ENCODE measurements around the gene GCDH. TPM values are rescaled to one million over a fixed set of nuclear protein-coding genes. Genes with fewer than 3 reads are reported as not detected.
"Not testable (repeated sequence)": the region's sequence is repeated elsewhere in the genome, so short reads cannot be mapped to it uniquely, and the experiment has no call there.

The GCDH gene
- total RNA-seq, 1 donor from 2014 or later, result 20.4 TPM

DNA sequence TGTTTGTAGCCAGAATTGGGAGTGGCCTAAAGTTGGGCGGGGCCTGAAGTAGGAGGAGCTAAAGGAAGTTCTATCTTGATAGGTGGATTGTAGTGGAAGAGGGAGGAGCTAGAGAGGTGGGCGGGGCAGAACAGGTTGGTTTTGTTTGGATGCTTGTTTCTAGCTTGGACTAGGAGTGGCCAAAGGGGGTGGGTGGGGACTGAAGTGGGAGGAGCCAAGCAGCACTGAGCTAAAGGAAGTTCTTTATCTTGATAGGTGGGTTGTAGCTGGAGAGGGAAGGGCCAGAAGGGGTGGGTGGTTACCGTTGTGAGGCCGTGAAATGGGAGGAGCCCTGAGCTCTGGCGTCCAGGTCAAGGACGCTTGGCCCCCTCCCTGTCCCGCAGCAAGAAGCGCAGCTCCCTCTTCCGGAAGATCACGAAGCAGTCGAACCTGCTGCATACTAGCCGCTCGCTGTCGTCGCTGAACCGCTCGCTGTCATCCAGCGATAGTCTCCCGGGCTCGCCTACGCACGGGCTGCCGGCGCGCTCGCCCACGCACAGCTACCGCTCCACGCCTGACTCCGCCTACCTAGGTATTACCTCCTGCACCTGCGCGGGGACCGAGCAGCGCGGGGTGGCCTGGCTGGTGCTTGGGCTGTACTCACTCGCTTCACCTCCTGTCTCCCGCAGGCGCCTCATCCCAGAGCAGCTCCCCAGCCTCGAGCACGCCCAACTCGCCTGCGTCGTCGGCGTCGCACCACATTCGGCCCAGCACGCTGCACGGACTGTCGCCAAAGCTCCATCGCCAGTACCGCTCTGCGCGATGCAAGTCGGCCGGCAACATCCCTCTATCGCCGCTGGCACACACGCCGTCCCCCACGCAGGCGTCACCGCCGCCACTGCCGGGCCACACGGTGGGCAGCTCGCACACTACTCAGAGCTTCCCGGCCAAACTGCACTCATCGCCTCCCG, 17.7 kb upstream of the GCDH start:
- DNase-seq, result peak; percentile 14

DNA sequence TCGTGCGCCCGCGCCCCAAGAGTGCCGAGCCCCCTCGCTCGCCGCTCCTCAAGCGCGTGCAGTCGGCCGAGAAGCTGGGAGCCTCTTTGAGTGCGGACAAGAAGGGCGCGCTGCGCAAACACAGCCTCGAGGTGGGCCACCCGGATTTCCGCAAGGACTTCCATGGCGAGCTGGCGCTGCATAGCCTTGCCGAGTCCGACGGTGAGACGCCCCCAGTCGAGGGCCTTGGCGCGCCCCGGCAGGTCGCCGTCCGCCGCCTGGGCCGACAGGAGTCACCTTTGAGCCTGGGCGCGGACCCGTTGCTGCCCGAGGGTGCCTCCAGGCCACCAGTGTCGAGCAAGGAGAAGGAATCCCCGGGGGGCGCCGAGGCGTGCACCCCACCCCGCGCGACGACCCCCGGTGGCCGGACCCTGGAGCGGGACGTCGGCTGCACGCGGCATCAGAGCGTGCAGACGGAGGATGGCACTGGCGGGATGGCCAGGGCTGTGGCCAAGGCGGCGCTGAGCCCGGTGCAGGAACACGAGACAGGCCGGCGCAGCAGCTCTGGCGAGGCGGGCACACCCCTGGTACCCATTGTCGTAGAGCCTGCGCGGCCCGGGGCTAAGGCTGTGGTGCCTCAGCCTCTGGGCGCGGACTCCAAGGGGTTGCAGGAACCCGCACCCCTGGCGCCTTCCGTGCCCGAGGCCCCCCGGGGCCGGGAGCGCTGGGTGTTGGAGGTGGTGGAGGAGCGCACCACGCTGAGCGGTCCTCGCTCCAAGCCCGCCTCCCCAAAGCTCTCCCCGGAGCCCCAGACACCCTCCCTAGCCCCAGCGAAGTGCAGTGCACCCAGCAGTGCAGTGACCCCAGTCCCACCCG, 16.8 kb upstream of the GCDH start:
- no peak for DNase-seq

DNA sequence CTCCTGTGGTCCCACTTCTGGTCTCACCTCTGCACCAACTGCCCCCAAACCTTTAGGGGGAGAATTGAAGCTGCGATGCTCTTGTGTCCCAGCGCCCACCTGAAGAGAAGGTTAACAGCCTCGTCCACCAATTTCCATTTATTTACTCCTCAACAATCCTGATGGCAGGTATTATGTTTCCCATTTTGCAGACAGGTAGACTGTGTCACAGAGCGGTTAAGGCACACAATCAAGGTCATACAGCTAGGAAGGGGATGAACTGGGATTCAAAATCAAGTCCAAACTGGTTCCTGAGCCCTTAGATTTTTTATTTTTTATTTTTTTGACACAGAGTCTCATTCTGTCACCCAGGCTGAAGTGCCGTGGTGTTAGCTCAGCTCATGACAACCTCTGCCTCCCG, 15.9 kb upstream of the GCDH start:
- no peak for DNase-seq

DNA sequence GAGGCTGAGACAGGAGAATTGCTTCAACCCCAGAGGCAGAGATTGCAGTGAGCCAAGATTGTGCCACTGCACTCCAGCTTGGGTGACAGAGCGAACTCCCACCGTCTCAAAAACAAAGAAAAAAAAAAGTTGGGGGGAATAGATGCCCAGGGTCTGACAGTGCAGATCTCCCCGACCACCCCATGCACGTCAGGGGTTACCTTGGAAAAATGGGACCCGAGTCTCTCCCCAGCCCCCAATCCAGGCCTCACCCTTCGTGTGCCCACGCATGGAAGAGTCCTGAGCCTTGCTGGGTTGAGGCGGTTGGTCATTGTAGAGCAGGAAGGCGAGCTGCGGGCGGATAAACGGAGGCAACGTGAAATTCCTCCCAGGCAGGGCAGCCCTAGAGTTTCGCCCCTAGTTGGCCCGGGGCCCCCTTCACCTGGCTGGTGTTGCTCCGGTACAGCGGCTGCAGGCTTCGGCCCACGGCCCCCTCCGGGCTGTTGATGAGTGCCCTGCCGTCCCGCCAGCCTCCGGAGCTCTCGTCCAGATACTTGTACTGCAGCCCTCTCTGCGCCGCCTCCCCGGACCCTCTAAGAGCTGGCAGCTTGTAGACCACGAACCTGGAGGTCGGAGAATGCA, 10.3 kb upstream of the GCDH start:
- no peak for DNase-seq

DNA sequence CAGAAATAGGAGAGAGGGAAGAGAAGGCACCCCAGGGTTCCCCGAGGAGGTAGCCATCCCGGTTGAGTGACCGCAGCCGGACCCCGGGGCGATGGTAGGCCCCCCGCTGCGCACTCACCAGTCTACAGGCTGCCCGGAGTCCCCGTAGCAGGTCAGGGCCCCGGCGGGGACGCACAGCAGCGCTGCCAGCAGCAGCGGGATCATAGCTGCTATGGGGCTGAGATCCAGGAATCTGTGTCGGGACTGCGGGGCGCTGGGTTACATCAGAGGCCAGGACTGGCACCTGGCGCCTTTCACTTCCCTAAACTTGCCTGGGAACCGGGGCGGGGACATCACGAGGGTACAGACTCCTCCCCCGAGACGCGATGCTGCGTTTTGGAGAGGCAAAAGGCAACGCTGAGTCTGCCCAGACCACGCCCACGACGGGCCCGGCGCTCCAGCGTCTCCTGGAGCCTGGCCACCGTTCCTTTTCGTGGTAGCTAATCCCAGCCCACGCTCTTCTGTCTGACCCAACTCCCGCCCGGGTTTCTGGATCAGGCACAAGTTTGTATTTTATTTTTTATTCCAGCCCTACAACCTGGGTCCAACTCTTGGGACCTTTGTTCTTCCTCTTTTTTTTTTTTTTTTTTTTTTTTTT, 9.7 kb upstream of the GCDH start, which contains the start of gene DNASE2:
DNASE2 (minus strand) TSS at position 278 of the 637 bp plus-strand sequence; CDS start at position 204, 74 bp downstream.
- DNase-seq, result peak; percentile 57

DNA sequence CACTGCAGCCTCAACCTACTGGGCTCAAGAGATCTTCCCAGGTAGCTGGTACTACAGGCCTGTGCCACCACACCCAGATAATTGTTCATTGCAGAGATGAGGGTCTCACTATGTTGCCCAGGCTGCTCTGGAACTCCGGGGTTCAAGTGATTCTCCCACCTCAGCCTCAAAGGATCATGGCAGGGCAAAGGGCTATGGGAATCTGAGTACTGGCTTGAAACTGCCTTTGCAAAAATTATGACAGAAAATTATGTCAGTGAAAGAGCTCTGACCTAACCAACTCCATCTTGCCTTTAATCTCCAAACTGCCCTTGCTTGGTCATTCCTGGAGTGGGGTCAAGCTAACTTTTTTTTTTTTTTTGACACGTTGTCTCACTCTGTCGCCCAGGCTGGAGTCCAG, 8.4 kb upstream of the GCDH start:
- no peak for DNase-seq

DNA sequence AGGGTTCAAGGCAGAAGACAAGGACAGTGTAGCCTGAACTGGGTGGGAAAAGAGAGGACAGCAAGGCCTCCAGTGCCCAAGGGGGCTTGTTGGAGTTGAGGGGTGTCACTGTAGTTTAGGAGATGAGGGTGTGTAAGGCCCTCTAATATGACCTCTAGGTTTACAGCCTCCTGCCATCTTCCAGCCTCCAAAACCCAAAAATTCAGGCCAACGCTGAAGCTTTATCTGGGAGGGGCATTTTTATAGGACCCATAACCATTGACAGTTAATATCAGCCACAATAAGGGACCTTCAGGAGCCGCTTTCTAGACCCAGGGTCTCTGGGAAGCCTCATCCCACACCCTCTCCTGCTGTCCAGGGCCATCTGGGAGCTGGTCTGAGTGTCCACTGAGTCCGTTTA, 6.8 kb upstream of the GCDH start:
- DNase-seq, result no peak

DNA sequence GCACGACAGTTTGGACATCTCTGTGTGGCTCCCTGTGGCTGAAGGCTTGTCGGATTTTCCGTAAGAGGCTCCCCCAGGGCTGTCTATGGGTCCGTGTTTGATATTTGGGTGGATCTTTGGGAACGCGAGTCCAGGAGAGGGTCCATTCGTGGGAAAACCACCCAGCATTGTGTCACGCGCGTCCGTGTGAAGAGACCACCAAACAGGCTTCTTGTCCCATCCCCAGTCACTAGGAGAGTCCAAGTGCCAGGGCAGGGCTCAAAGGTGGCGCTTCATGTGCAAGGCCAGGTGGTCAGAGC, 6.4 kb upstream of the GCDH start:
- no peak for DNase-seq

DNA sequence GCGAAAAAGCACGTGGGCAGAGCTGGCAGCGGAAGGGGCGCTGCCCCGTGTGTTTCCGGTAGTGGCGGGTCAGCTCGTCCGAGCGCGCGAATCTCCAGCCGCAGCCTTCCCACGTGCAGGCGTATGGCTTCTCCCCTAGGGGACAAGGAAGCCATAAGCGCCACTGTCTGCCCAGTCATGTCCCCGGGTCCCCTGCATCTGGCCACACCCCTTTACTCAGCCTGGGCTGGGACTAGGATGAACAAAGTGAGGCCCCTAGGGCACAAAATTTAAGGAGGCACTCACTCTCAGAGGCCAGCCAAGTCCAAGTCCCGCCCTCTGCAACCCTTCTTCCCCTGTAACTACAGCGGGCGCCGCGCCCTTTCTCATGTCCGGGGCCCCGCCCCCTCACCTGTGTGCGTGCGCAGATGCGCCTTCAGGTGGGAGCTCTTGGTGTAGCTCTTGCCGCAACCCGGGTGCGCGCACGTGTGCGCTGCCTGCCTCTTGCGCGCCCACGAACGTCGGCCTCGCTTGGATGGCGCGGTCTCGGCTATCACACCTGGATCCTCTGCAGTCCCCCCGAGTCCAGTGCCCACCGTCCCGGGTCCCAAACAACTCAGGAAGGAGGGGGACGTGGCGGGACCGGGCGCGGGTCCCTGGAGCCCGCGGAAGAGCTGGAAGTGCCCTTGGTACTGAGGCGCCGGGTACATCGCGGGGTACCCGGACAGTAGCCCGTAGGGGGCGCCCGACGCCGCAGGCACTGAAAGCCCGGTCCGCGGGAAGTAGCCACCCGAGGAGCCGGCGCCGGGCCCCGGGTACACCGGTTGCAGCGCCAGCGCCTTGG, 5.8 kb upstream of the GCDH start:
- no peak for DNase-seq

DNA sequence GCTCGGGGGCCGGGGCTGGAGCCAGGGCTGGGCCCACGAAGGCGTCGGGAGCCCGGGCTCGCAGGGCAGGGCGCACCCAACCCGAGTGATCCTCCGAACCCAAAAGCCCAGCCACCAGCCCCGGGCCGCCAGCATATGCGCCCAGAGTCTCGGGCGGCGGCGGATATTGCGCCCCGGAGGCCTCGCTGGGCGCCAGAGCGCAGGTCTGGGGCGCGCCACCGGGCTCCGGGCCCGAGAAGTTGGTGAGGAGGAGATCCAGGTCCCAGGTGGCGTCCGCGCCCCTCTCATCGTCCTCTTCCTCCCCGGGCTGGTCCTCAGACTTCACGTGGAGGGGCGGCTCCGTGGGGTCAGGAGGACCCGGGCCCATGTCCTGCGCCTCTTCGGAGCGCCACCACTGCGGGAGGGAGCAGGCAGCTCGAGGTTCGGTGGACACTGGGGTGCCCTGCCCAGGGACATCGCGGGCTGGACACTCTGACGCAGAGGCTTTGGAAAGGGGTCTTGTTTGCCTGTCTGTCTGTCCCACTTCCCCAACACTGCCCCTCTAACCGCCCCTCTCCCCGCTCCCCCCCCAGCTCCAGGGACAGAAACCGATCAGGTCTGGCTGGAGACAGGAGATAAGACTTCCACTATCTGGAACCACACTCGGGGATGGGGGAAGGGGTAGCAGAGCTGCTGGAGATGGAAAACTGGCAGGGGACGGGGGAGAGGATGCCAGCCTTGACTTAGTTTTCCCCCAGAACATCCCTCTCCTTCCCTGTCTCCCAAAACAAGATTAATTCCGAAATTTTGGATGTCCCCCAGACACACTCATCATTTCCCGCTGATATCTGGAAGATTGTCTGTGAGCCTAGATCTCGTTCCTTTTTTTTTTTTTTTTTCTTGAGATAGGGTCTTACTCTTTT, 5.0 kb upstream of the GCDH start:
- no peak for DNase-seq

DNA sequence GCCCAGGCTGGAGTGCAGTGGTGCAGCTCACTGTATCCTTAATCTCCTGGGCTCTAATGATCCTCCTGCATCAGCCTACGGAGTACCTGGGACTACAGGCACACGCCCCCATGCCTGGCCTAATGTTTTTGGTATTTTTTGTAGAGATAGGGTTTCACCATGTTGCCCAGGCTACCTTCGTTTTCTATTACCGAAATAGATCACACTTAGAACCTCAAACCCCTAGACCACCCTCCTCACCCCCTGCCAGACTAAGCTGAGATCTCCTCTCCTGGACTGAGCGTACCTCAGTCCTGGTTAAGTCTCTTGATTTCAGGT, 4.3 kb upstream of the GCDH start:
- DNase-seq, result no peak

DNA sequence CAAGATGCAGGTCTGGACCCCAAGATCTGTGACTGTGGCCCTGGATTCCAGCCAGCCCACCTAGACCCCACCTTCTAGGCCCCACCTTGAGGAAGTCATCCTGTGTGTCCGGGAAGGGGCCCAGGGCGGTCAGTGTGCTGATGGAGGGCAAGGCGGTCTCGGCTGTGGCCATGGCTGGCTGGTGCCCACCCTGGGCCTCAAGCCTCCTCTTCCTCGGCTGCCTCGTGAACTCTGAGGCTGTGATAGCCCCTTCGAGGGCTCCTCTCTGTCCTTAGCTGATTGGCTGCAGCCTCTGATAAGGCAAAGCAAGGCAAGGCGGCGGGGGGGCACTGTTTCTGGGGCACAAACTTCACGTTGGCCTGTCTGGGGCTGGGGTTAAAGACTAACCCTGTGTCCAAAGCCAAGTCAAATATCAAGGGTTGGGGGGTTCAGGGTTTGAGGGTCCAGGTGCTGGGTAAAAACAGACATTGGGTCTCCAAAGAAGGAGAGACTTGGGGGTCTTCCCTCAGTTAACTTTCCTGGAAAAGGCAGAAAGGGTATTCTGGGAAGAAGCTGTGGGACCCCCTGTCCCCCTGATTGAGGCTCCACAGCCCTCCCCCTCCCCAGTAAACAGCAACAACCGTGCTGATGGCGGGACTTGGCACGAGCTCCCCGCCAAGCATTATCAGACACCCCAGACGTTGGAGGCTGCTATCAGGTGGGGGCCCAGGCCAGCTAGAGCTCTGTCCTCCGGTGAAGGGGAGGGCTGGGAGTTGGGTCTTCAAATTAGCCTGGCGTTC, 3.8 kb upstream of the GCDH start, which contains the start of gene KLF1:
KLF1 (minus strand) TSS at position 233 of the 779 bp plus-strand sequence; CDS start at position 172, 61 bp downstream.
- no peak for DNase-seq

DNA sequence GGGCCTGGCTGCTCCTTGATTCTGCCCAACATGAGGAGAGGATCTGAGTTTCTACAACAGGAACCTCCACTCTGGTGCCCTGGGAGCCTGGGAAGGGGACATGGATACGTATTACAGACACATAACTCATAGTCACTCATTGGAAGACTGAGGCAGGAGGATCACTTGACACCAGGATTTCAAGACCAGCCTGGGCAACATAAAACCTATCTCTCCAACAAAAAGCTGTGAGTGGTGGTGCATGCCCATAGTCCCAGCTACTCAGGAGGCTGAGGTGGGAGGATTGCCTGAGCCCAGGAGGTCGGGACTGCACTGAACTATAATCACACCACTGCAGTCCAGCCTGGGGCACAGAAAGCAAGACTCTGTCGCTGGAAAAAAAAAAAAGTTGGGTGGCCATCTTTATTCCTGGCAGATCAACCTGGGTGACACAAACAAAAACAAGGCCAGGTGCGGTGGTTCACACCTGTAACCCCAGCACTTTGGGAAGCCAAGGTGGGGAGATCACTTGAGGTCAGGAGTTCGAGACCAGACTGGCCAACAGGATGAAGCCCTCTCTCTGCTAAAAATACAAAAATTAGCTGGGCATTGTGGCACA, 2.9 kb upstream of the GCDH start:
- DNase-seq, result no peak

DNA sequence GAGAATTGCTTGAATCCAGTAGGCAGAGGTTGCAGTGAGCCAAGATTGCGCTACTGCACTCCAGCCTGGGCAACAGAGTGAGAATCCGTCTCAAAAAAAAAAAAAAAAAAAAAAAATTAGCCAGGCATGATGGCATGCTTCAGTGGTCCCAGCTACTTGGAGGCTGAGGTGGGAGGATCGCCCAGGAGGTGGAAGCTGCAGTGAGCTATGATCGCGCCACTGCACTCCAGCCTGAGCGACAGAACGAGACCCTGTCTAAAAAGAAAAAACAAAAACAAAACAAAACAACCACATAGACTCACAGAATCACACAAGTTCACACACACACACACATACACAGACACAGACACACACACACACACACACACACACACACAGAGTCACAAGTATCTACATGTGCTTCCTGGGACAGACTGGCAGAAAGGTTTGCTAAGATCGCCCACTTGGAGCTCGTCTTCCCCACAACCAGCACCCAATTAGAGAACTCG, 617 bp upstream of the GCDH start:
- not testable (repeated sequence) for DNase-seq

DNA sequence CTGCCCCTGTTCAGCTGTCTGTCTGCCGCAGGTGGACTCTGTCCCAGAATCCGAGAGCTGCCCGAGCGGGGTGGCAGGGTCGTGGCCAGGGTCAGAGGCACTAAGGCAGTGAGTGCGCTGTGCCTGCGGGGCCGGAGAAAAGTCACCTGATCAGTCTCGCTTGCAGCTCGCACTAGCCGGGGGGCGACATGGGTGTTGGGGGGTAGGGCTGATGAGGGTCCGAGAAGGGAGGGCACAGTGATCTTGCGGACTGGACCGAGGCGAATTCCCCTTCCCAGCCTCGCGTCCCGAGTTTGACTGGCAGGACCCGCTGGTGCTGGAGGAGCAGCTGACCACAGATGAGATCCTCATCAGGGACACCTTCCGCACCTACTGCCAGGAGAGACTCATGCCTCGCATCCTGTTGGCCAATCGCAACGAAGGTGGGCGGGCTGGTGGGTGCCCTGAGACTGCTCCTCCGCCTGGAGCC, 627 bp downstream of the GCDH start:
- no peak for DNase-seq

DNA sequence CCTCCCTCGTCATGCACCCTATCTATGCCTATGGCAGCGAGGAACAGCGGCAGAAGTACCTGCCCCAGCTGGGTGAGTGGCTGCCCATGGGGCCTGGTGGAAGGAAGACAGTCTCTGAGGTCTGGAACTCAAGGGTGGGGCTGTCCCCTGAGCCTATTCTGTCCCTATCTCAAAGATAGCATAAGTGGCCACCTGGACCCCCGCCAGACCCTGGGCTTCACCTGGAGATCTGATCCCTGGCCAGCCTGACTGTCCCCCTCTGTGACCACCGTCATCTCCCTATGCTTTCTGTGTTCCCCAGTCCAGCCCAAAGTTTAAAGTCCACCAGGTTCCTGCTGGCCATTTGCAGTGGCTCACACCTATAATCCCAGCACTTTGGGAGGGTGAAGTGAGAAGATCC, 2.6 kb downstream of the GCDH start:
- no peak for DNase-seq

DNA sequence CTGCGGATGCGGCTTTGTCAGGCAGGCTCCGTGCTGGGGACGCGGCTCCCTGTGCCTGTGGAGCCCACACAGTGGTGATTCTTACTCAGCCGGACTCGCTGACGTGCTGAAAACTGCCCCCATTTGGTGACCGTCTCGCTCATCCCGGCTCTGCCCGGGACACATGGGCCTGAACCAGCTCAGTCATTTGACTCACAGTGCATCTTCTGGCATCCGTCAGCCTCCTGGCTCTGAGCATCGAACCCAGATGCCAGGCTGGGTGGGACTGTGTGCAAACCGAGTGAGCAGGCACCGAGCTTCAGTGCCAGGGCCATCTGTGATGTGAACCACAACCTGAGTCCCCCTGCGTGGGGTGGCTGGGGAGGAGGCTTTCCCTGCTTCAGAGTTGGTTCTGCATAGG, 5.5 kb downstream of the GCDH start:
- DNase-seq, result no peak

DNA sequence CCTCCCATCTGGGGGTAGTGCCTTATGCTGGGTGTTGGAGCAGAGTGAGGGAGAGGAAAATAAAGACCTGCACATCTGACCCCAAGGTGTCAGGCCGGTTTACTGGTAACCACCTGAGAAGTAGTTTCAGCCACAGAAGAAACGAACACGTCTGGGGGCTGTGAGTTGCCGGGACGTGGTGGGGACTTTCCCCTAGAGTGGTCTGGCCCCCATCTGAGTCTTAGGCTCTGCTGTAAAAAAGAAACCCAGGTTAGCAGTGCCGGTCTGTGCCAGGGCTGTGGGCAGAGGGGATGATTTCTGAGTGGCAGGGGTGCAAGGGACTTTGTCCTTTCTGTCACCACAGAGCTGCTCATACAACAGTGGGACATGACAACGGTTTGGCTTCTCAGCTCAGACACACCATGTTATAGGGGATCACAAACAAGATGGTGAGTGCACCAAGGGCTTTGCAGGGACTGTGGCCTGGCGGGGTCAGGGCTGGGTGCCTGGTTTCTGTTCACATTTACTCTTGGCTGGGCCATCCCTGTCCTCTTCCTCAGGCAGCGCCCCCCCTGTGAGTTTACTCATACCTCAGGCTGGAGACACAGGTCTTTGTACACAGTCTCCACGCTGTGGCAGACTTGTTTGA, 9.0 kb downstream of the GCDH start:
- DNase-seq, result no peak

Data from skin of body (tissue), 2 donors.